ENCODE data around the gene PTPRD.

DNA sequence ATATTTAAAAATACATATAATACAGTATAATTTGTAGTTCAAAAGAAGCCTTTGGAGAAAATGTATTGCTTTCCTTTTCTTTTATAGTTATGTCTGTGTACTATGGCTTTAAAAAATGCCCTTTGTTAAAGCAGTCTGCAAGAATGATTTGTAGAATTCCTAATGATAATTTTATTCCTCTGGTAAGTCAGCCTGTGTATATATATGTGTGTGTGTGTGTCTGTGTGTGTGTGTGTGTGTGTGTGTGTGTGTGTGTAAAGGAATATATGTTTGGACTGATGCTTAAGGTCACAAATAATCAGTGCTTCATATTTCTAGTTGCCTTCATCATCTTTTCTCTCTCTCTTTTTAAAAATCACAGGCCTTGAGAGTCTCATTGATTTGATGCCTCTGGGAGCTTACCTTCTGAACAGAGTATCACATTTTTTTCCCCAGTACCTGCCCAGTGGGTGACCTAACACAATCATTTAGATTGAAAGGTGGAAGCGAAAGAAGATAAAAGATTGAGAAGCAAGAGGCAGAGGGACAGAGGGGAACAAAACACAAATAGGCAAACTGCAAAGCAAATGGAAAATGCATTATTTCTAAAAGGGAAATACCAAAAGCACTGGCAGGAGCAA lies 2104.0 kb downstream of the PTPRD start:
- TF ChIP-seq POLR2A (IDR thresholded peaks at IDR 0.05) = no peak
- TF ChIP-seq, protein P1, sequence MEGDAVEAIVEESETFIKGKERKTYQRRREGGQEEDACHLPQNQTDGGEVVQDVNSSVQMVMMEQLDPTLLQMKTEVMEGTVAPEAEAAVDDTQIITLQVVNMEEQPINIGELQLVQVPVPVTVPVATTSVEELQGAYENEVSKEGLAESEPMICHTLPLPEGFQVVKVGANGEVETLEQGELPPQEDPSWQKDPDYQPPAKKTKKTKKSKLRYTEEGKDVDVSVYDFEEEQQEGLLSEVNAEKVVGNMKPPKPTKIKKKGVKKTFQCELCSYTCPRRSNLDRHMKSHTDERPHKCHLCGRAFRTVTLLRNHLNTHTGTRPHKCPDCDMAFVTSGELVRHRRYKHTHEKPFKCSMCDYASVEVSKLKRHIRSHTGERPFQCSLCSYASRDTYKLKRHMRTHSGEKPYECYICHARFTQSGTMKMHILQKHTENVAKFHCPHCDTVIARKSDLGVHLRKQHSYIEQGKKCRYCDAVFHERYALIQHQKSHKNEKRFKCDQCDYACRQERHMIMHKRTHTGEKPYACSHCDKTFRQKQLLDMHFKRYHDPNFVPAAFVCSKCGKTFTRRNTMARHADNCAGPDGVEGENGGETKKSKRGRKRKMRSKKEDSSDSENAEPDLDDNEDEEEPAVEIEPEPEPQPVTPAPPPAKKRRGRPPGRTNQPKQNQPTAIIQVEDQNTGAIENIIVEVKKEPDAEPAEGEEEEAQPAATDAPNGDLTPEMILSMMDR (IDR thresholded peaks at IDR 0.05) = no peak
